Activated T-helper 2 cell treated with anti-CD3 and anti-CD28 coated beads, Interferon-gamma antibody, Interleukin-2, Interleukin-4, amounts not matched to agents 10 μg/mL and 5 μg/mL and 100 μg/mL, durations not matched to agents 14 hours and 24 hours and 36 hours (primary cell): Measurements from ENCODE around the gene WDR59. TPM values are rescaled to one million over a fixed set of nuclear protein-coding genes. Genes with fewer than 3 reads are reported as not detected.
"Not testable (repeated sequence)": the region's sequence is repeated elsewhere in the genome, so short reads cannot be mapped to it uniquely, and the experiment has no call there.

Source experiments
- DNase-seq: peaks from one replicate; pipeline ENCODE4 v3.0.0; 2021; ENCODE audit warnings: low spot score
- H3K27ac Mint-ChIP-seq: one replicate; pipeline ENCODE4 v1.8.0; 2021; ENCODE audit warnings: mixed read lengths
- H3K27me3 Mint-ChIP-seq: one replicate; pipeline ENCODE4 v1.8.0; 2021; ENCODE audit warnings: low read depth, mixed read lengths
- H3K36me3 Mint-ChIP-seq: one replicate; pipeline ENCODE4 v1.8.0; 2021; ENCODE audit warnings: low read depth, mixed read lengths
- H3K4me1 Mint-ChIP-seq: one replicate; pipeline ENCODE4 v1.8.0; 2021; ENCODE audit warnings: low read depth, mixed read lengths
- H3K4me3 Mint-ChIP-seq: one replicate; pipeline ENCODE4 v1.8.0; 2021; ENCODE audit warnings: low read depth, mild to moderate bottlenecking, moderate library complexity, mixed read lengths
- H3K9me3 Mint-ChIP-seq: one replicate; pipeline ENCODE4 v1.8.0; 2021; ENCODE audit warnings: mixed read lengths
- intact Hi-C: fragments of 100-400 bp; cut with micrococcal nuclease; formaldehyde crosslinking; loops from one replicate; pipeline ENCODE4 v1.15.1; 2023
- total RNA-seq: library from RNA; stranded (reverse); gene quantifications from 2 replicates; pipeline ENCODE4 v1.2.3, GENCODE V29; 2022

Gene WDR59
- total RNA-seq, 1 donor from 2014 or later = 83.9 TPM

DNA sequence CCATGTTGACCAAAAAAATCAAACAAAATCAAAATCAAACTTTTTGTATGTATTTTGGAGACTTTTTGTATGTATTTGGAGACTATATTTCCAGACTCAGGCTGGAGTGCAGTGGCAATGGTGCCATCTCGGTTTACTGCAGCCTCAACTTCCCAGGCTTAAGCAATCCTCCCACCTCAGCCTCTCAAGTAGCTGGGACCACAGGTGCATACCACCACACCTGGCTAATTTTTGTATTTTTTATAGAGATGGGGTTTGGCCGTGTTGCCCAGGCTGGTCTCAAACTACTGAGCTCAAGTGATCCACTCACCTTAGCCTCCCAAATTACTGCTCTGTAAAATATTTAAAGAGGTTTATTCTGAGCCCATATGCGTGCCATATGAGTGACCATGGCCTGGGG, 4.9 kb upstream of the WDR59 start:
- H3K9me3 Mint-ChIP-seq, intact Hi-C loops, DNase-seq, H3K4me3 Mint-ChIP-seq, H3K4me1 Mint-ChIP-seq, H3K27ac Mint-ChIP-seq, H3K36me3 Mint-ChIP-seq: not testable (repeated sequence)
- H3K27me3 Mint-ChIP-seq = peaks cover 12% of the 10 kb centered on the region

- H3K9me3 Mint-ChIP-seq = no peaks in the 10 kb centered on the region
- peaks cover 2% of the 10 kb centered on the region for H3K36me3 Mint-ChIP-seq
- no peak for DNase-seq
- H3K4me3 Mint-ChIP-seq = no peak overlapping the region
- no peak overlapping the region for H3K27ac Mint-ChIP-seq
- H3K27me3 Mint-ChIP-seq = peaks cover 8% of the 10 kb centered on the region
- intact Hi-C loops = no loop called here
- H3K4me1 Mint-ChIP-seq = peaks cover 7% of the 10 kb centered on the region
Measured at GRCh38 chr16:74987027-74987681, 2.2 kb upstream of the WDR59 start.

GRCh38 chr16:74984194-74984528, 762 bp downstream of the WDR59 start:
- H3K27me3 Mint-ChIP-seq = no peaks in the 10 kb centered on the region
- H3K36me3 Mint-ChIP-seq = peaks cover 2% of the 10 kb centered on the region
- no peak for DNase-seq
- H3K27ac Mint-ChIP-seq = peak overlapping the region; percentile 92
- intact Hi-C loops = loop anchor here (2.0 kb wide), 1 partner anchor 283 kb away; the partner anchor contains the start of gene MLKL
- peaks cover 7% of the 10 kb centered on the region for H3K4me1 Mint-ChIP-seq
- H3K4me3 Mint-ChIP-seq = peak overlapping the region; percentile 91
- no peaks in the 10 kb centered on the region for H3K9me3 Mint-ChIP-seq

DNA sequence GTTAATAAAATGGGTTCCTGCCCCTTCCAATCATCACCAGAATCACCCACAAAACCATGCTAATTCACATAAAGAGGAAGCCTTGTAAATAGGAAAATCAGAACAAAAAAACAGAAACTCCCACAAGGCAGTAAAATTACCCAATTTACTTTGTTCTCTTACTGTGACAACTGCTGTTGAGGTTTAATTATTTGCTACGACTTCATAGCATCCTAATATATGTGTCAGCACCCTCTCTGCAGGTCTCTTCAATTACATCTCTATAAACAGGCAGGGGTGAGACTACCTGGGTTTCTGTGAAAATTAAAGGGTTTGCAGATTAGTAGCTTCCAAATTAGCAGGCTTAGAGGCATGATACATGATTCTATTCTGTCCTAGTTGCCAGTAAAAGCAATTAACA, 2.7 kb downstream of the WDR59 start:
- DNase-seq = no peak
- intact Hi-C loops = no loop called here
- no peak overlapping the region for H3K4me3 Mint-ChIP-seq
- H3K27me3 Mint-ChIP-seq = no peaks in the 10 kb centered on the region
- peaks cover 13% of the 10 kb centered on the region for H3K36me3 Mint-ChIP-seq
- no peak overlapping the region for H3K27ac Mint-ChIP-seq
- H3K9me3 Mint-ChIP-seq = no peaks in the 10 kb centered on the region
- H3K4me1 Mint-ChIP-seq = peaks cover 9% of the 10 kb centered on the region

DNA sequence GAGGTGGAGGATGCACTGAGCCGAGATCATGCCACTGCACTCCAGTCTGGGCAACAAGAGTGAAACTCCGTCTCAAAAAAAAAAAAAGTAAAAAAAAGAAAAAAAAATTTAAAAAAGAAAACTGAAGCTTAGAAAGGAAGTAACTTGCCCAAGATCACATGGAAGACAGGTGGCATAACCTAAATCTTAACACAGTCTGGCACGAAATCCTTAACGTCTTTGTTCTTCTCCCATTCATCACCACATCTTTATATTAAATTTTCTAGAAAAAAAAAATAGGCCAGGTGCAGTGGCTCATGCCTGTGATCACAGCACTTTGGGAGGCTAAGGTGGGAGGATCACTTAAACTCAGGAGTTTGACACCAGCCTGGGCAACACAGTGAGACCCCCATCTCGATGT, 9.3 kb downstream of the WDR59 start:
- H3K27me3 Mint-ChIP-seq = no peaks in the 10 kb centered on the region
- H3K4me3 Mint-ChIP-seq = no peak overlapping the region
- no peak for DNase-seq
- peaks cover 11% of the 10 kb centered on the region for H3K36me3 Mint-ChIP-seq
- no peaks in the 10 kb centered on the region for H3K9me3 Mint-ChIP-seq
- intact Hi-C loops = no loop called here
- H3K4me1 Mint-ChIP-seq = peaks cover 2% of the 10 kb centered on the region
- H3K27ac Mint-ChIP-seq = no peak overlapping the region

GRCh38 chr16:74973304-74973703, 11.6 kb downstream of the WDR59 start:
- intact Hi-C loops = no loop called here
- no peak for DNase-seq
- peaks cover 7% of the 10 kb centered on the region for H3K36me3 Mint-ChIP-seq
- no peaks in the 10 kb centered on the region for H3K9me3 Mint-ChIP-seq
- peaks cover 3% of the 10 kb centered on the region for H3K4me1 Mint-ChIP-seq
- H3K27me3 Mint-ChIP-seq = no peaks in the 10 kb centered on the region
- H3K27ac Mint-ChIP-seq = no peak overlapping the region
- H3K4me3 Mint-ChIP-seq = no peak overlapping the region

GRCh38 chr16:74954763-74955162, 30.2 kb downstream of the WDR59 start:
- Mint-ChIP-seq H3K36me3 (peaks cover 40% of the 10 kb centered on the region), H3K27ac (no peak overlapping the region), H3K27me3 (no peaks in the 10 kb centered on the region), H3K4me1 (peaks cover 1% of the 10 kb centered on the region), H3K4me3 (no peak overlapping the region), H3K9me3 (no peaks in the 10 kb centered on the region)
- intact Hi-C loops = no loop called here
- DNase-seq = no peak

DNA sequence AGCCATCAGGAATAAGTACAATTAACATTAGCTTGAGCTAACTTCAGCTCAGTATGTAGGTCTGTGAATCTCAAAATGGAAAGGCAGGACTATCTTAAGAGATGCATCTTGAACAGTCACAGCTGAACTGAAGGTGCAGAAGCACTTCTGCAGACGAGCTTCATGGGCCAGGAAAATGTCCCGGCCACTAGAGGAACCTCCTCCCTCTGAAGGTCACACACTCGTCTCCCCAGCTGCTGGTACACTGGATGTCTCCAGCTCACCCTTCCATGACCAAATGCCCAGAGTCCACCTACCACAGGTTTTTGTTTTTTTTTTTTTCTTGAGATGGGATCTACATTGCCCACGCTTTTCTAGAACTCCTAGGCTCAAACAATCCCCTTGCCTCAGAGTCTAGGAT, 33.2 kb downstream of the WDR59 start:
- no peak for DNase-seq
- intact Hi-C loops = no loop called here
- peaks cover 45% of the 10 kb centered on the region for H3K36me3 Mint-ChIP-seq
- no peaks in the 10 kb centered on the region for H3K9me3 Mint-ChIP-seq
- H3K27ac Mint-ChIP-seq = no peak overlapping the region
- H3K4me1 Mint-ChIP-seq = peaks cover 4% of the 10 kb centered on the region
- H3K4me3 Mint-ChIP-seq = no peak overlapping the region
- H3K27me3 Mint-ChIP-seq = no peaks in the 10 kb centered on the region

DNA sequence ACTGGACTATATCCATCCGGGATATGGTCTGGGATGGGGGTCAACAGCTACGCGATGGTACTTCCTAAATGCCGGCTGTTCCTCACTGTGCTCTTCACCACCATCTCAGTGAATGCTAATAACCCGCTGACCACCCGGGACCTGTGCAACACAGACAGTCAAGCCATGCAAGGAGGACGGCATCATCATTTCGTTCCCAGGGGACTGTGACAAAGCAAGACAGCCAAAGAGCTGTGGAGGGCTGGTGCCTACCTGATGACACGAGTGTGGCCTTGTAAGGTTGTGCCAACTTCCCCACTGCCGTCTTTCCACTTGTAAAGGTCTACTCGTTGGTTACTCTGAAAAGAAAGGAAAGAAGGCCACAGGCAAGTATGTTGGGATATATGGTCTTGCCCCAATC, 33.7 kb downstream of the WDR59 start:
- no peaks in the 10 kb centered on the region for H3K9me3 Mint-ChIP-seq
- H3K4me3 Mint-ChIP-seq = no peak overlapping the region
- H3K27me3 Mint-ChIP-seq = no peaks in the 10 kb centered on the region
- no peak for DNase-seq
- intact Hi-C loops = no loop called here
- H3K4me1 Mint-ChIP-seq = peaks cover 4% of the 10 kb centered on the region
- no peak overlapping the region for H3K27ac Mint-ChIP-seq
- H3K36me3 Mint-ChIP-seq = peaks cover 42% of the 10 kb centered on the region

DNA sequence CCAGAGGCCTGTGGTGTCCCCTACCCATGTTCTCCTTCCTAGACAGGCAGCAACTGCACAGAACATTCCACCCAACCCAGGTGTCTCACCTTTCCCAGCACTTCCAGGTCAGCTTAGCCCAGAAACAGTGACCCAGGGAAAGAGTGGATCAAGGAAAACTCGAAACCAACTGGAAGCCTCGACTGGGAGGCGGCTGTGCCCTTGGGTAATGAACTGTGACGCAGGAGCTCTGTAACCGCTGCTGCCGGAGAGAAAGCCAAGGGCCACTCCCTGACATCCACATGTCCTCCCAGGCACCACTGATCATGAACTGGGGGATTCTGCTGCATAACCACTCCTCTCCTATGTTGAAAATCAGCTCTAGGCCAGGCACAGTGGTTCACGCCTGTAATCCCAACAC, 34.4 kb downstream of the WDR59 start:
- no peak for DNase-seq
- Mint-ChIP-seq H3K36me3 (peaks cover 41% of the 10 kb centered on the region), H3K9me3 (no peaks in the 10 kb centered on the region), H3K27ac (no peak overlapping the region), H3K4me1 (peaks cover 4% of the 10 kb centered on the region), H3K4me3 (no peak overlapping the region), H3K27me3 (no peaks in the 10 kb centered on the region)
- intact Hi-C loops = no loop called here

GRCh38 chr16:74949309-74949708, 35.6 kb downstream of the WDR59 start:
- Mint-ChIP-seq H3K4me1 (peaks cover 4% of the 10 kb centered on the region), H3K4me3 (no peak overlapping the region), H3K36me3 (peaks cover 40% of the 10 kb centered on the region), H3K9me3 (no peaks in the 10 kb centered on the region), H3K27me3 (no peaks in the 10 kb centered on the region), H3K27ac (no peak overlapping the region)
- no peak for DNase-seq
- intact Hi-C loops = no loop called here

DNA sequence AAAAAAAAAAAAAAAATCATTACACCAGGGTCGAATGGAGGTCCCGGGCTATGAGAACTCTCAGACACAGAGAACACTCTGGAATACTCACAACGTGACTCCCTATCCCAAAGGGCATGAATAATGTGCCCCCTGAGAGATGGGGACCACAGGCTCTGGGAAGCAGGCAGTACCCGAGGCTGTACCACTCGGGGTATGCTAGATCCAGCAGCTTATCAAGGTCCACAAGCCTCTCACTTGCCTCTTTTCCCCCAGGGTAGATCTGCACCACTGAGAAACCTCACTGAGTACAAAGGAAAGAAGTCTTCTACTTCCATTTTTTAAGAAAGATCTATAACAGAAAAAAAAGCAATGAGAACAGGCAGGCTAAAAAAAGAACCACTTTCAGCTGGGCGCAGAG, 40.5 kb downstream of the WDR59 start:
- Mint-ChIP-seq H3K27me3 (no peaks in the 10 kb centered on the region), H3K36me3 (peaks cover 46% of the 10 kb centered on the region), H3K4me3 (no peak overlapping the region), H3K4me1 (peaks cover 3% of the 10 kb centered on the region), H3K27ac (no peak overlapping the region), H3K9me3 (no peaks in the 10 kb centered on the region)
- intact Hi-C loops = no loop called here
- no peak for DNase-seq

GRCh38 chr16:74942977-74943918, 41.7 kb downstream of the WDR59 start:
- H3K9me3 Mint-ChIP-seq = no peaks in the 10 kb centered on the region
- peaks cover 51% of the 10 kb centered on the region for H3K36me3 Mint-ChIP-seq
- H3K27me3 Mint-ChIP-seq = no peaks in the 10 kb centered on the region
- no peak for DNase-seq
- intact Hi-C loops = no loop called here
- H3K4me1 Mint-ChIP-seq = peaks cover 3% of the 10 kb centered on the region
- no peak overlapping the region for H3K27ac Mint-ChIP-seq
- H3K4me3 Mint-ChIP-seq = no peak overlapping the region
